ENCODE results near the gene BLMH.

The BLMH gene

DNA sequence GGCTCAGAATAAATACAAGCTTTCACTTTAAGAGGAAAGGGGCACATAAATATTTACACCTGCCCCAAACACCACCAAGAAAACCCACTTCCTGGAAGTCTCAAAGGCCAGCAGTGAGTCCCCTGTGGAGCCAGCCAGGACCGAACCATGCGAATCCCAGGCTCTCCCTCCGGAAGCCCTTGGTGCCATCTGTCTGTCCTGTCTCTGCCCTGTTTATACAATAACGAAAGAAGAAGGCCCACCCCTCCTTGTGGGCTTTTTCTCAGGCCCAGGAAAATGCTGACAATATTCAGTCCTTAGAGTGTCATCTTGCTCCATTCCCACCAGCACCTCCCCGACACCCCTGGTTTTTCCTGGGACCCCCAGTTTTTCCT, 52.7 kb downstream of the BLMH start:
- TF ChIP-seq CTCF (IDR thresholded peaks at IDR 0.05; ENCODE audit: extremely low read depth, insufficient read depth, missing control alignments) = no peak
- in situ Hi-C loops (cut with MboI; ENCODE audit: low pct_unique_long_range_greater_than_20kb, low sequenced_read_pairs, unreplicated experiment) = no loop called here
- DNase-seq (ENCODE audit: low spot score) = no peak

GRCh38 chr17:30238387-30239088, 53.2 kb downstream of the BLMH start:
- DNase-seq (ENCODE audit: low spot score) = no peak
- TF ChIP-seq CTCF (IDR thresholded peaks at IDR 0.05; ENCODE audit: extremely low read depth, insufficient read depth, missing control alignments) = no peak
- in situ Hi-C loops (cut with MboI; ENCODE audit: low pct_unique_long_range_greater_than_20kb, low sequenced_read_pairs, unreplicated experiment) = no loop called here

- in situ Hi-C loops (cut with MboI; ENCODE audit: low pct_unique_long_range_greater_than_20kb, low sequenced_read_pairs, unreplicated experiment) = no loop called here
- DNase-seq (ENCODE audit: low spot score) = no peak
- TF ChIP-seq CTCF (IDR thresholded peaks at IDR 0.05; ENCODE audit: extremely low read depth, insufficient read depth, missing control alignments) = no peak
Observed at GRCh38 chr17:30238003-30238344, 53.8 kb downstream of the BLMH start.

- no peak for DNase-seq (ENCODE audit: low spot score)
- in situ Hi-C loops (cut with MboI; ENCODE audit: low pct_unique_long_range_greater_than_20kb, low sequenced_read_pairs, unreplicated experiment) = no loop called here
- TF ChIP-seq CTCF (IDR thresholded peaks at IDR 0.05; ENCODE audit: extremely low read depth, insufficient read depth, missing control alignments) = no peak
Observed at GRCh38 chr17:30237296-30238002, 54.3 kb downstream of the BLMH start.

DNA sequence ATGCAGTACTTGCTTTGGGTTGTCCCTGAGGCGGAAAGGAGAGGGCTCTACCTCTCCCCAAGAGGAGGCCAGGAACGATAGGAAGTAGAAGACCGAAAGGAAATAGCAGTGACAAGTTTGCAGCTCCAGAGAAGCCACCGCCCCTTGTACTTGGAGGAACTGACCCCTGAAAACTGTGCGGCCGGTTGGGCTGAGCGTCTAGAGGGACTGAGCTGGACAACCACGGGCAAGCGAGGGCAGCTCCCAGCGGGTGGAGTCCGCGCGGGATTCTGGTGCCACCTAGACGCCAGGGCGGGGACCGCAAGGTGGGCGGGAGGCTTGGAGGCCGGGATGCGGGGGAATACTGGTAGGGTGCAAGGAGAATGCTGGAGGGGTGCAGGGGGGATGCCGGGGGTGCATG, 55.0 kb downstream of the BLMH start:
- TF ChIP-seq CTCF (IDR thresholded peaks at IDR 0.05; ENCODE audit: extremely low read depth, insufficient read depth, missing control alignments) = peak; percentile 79
- in situ Hi-C loops (cut with MboI; ENCODE audit: low pct_unique_long_range_greater_than_20kb, low sequenced_read_pairs, unreplicated experiment) = no loop called here
- DNase-seq (ENCODE audit: low spot score) = peak; percentile 77

DNA sequence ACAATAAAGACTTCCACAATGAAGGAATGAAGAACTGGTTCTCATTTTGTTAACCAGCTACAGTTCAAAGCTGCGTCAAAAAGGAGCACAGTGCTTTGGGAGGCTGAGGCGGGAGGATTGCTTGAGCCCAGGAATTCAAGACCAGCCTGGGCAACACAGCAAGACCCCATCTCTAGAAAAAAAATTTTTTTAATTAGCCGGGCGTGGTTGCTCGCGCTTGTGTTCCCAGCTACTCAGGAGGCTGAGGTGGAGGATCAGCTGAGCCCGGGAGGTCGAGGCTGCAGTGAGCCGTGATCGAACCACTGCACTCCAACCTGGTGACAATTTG, 55.5 kb downstream of the BLMH start:
- in situ Hi-C loops (cut with MboI; ENCODE audit: low pct_unique_long_range_greater_than_20kb, low sequenced_read_pairs, unreplicated experiment) = no loop called here
- no peak for DNase-seq (ENCODE audit: low spot score)

More for the DNA sequence above, 55.5 kb downstream of the BLMH start:
- no peak for TF ChIP-seq CTCF (IDR thresholded peaks at IDR 0.05; ENCODE audit: extremely low read depth, insufficient read depth, missing control alignments)
